NOMO-1 (cell line): ENCODE data around the gene SRMS.

Experiments used
- DNase-seq, 2 experiments: peaks; one replicate each; lab custom pipeline; 2025; ENCODE audit not compliant: unreplicated experiment in 2 of 2; lab: John Stamatoyannopoulos, UW

Gene SRMS

GRCh38 chr20:63505281-63505680 is 42.3 kb downstream of the SRMS start:
- DNase-seq, result no peak

DNA sequence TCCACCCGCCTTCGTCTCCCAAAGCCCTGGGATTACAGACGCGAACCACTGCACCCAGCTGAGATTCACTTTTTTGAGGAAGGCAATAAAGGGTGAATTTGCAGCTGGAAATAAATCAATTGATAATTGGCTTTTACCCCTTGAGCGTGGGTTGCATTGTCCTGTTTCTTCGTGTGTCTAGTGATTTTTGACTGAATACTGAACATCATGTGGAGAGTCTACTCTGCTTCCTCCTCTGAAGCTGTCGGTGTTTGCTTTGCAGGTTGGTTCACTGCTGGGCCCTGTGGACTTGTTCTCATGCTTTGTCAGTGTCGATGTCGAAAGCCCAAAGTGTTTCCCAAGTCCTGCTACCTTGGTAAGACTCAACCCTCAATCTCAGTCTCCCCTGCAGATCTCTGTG is 42.9 kb downstream of the SRMS start:
- no peak for DNase-seq

DNA sequence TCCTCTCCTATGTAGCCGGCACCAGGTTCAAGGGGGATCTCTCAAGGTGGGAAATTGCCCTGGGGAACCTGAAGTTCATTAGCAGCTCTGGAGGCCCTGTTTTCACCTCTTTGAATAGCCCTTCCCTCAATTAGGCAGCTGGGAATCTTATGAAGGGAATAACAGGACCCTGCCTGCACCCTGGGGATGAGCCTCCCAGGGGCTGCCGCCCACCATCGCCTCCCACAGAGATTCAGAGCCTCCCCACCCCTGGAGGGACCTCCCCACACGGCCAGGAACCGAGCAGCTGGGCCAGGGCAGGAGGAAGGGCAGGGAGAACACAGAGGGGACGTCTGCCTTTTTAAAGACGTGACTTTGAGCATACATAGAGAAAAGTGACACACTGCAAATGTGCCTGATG is 44.0 kb downstream of the SRMS start:
- no peak for DNase-seq

DNA sequence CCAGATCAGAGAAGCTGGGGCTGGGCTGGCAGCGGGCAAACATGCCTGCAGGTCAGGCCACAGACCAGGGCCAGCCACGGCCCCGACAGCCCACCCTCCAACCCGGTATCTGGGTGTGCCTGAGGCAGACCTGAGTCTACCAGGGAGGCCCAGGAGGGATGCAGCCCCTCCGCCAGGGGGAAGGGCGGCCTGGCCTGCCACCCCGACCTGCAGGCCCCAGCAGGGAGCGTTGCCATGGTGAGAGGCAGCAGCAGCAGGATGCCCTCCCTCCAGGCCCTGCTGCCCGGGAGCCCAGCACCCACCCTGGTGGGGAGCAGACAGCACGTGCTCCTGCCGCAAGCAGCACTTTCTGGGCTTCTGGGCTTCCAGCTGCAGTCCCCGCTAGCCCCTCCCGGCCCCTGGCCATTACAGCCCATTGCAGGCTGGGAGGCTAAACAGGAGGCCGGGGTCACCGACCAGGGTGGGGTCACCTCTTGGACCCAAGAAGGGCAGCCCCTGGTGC is 44.8 kb downstream of the SRMS start:
- DNase-seq, result no peak

DNA sequence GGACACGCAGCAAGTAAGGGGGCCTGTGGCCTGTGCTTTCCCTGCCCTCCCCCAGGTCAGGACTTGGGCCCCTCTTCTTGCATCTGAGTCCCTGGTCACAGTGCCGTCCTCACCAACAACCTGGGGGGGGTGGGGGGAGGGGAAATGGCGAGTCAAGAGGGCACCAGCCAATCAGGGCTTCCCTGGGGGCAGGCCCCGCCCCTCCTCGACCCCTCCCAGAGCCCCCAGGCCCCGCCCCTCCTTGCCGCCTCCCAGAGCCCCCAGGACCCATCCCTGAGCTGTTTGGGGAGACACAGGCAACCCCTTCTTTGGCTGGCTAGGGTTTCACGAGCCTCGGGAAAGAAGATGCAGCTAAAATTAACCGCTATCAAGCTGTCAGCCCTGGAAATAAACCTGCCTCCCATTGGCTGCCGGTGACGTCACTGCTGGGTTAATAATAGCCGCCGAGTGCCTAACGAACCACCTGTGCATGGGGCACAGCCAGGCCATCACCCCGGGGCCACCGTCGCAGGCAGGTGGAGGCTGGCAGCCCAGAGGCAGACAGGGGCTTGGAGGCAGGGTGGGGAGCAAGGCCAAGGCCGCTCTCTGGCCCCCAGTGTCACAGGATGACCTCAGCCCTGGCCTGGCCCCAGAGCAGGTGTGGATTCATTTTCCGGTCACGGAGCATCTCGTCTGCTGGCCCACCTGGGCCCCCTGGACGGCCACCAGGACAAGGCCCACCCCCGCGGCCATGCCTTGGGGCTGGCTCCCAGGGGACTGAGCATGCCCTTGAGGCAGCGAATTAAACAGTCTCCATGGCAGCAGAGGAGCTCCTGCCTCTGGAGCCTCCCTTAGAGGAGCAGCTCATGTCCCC is 45.5 kb downstream of the SRMS start:
- DNase-seq, result no peak

GRCh38 chr20:63500902-63501817 is 46.4 kb downstream of the SRMS start:
- DNase-seq, result no peak

- no peak for DNase-seq
These were observed 47.2 kb downstream of the SRMS start for GRCh38 chr20:63500151-63500901.

- DNase-seq, result no peak
These were observed 48.1 kb downstream of the SRMS start for GRCh38 chr20:63499338-63499969.

GRCh38 chr20:63498960-63499337 is 48.6 kb downstream of the SRMS start, which contains the start of gene EEF1A2:
EEF1A2 (minus strand) TSS chr20:63499083; CDS start chr20:63497763, 1,320 bp downstream.
- DNase-seq, result peak; percentile 7 to 36

GRCh38 chr20:63497946-63498935 is 49.3 kb downstream of the SRMS start:
- DNase-seq, result no peak

DNA sequence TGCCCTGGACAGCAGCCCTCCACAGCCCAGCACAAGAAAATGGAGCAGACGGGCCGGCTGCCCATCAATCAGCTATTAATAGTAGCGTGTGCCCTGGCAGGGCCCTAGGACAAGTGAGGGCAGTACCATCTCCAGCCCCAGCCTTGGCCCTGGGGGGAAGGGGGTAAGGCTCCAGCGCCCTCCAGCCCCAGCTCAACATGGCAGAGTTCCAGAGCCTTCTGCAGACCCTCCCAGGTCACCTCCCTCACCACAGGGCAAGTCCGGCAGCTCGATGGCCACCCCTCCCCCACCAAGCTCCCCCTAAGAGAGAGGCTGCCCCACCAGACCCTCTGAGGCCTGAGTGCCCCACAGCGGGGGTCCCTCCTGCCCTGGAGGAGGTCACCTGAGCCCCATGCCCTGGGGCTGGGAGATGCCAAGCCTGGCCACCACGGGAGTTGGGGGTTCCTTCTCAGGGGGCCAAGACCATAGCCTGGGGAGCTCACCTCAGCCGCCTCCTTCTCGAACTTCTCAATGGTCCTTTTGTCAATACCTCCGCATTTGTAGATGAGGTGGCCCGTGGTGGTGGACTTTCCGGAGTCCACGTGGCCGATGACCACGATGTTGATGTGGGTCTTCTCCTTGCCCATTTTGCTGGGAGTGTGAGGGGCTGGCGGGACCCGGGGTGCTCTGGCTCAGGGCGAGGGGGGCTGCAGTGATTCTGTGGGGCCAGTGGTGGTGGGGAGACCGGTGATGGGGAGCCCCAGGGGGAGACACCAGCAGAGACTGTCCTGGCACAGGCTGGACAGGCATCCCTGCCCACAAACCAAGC is 50.2 kb downstream of the SRMS start:
- no peak for DNase-seq

GRCh38 chr20:63496596-63497120 is 50.9 kb downstream of the SRMS start:
- no peak for DNase-seq

DNA sequence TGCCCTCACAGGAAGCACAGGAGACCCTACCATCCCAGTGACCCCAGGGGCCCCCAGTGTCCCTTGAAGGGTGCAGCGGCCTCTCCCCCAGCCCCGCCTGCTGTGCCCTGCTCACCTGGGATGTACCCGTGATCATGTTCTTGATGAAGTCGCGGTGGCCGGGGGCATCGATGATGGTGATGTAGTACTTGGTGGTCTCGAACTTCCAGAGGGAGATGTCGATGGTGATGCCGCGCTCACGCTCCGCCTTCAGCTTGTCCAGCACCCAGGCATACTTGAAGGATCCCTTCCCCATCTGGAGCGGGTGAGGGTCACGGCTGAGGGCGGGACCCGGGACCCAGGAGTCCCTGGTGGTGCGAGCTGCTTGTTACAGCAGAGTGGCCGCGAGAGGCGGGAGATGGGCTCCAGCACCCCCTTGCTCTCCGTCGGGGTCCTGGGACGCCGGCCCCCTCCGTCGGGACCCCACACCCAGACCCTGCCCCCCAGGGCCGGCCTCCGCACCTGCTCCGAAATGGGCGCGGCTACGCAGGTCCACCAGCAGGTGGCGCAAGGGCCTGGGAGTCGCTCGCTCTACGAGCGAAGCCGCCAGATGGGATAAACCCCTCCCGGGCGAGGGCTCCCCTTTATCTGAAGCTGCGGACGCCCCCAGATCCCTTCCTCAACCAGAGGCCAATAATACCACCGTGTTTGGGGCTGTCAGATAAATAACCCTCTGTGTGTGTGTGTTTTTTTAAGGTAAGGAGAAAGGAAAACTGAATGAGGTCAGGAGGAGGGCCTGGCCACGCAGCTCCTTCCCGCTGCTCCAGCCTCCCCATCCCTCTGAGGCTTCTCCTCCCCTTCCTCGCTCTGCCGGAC is 51.6 kb downstream of the SRMS start:
- peak; percentile 16 to 39 for DNase-seq

DNA sequence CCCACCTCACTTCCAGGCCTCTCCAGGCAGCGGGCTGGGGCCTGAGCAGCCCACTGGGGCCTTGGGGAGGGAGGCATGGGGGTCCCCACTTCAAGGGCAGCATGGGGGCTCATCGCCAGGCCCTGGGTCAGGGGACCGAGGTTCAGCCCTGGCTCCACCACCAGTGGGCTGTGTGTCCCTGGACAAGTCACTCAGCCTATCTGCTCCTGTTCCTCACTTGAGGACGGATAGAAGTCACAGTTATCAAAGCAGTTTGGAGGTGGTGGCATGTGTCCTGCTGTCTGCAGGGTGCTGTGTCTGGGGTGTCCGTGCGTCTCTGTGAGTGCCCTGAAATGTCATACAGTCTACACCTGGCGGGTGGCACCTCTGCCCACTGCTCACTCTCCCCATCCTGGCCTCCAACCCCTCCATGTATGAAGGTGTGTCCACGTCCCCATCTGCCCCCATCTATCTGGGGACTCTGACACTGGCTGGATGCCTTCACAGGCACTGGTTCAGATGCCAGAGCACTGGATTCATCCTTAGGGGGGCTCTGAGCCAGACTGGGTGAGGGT is 52.3 kb downstream of the SRMS start:
- no peak for DNase-seq

DNA sequence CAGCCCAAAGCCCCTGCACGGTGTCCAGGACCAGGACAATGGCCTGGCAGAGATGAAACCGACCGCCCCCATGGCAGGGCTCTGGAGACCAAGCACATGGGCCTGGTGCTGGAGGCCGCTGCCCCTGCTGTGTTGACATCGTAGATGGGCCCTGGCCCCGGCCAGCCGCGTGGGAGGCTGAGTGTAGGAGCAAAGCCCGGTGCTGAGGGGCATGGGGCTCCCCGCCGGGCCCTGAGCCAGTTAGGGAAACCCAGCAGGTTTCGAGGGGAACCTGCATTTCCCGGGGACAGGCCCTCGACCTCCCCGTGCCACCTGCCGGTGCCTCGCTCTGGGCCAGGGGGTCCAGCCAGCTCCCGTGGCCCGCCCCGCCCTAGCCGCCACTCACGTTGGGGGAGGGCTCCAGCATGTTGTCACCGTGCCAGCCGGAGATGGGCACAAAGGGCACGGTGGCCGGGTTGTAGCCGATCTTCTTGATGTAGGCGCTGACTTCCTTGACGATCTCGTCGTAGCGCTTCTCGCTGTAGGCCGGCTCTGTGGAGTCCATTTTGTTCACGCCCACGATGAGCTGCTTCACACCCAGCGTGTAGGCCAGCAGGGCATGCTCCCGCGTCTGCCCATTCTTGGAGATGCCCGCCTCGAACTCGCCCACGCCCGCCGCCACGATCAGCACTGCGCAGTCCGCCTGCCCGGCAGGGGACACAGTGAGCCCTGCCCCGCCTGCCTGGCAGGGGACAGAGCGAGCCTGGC is 53.0 kb downstream of the SRMS start:
- no peak for DNase-seq

DNA sequence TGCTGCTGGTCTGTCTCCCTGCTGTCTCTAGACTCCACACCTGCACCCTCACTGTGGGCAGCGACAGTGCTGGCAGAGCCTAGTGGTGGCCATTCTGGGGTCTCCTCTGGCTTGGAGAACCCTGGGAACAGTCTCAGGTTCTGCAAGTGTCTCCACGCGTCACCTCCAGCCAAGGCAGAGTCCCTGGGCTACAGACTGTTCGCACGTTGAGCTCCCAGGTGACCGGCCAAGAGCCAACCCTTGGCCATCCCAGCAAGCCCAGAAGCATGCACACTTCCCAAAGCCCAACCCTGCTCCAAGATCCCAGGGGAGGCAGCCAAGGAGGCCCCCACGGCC is 53.5 kb downstream of the SRMS start:
- DNase-seq, result no peak
